Measurements from ENCODE around the gene SPPL2C.

Gene SPPL2C

DNA sequence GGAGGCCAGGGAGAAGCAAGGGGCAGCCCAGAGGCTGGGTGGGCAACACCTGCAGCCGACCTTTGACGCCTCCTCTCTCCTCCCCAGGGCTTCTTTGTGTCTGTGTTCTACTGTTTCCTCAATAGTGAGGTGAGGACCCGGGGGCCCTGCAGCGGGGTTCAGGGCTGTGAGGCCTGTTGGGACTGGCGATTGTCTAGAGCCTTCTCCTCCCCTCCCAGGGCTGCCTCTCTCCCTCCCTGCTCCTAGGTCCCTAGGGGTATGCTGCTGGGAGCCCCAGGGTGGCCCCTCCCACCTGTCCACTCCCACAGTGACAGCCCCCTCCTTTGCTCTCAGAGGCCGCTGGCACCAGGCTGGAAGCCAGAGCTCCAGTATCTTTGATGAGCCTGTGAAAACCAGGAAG is 10.8 kb upstream of the SPPL2C start:
- DNase-seq (ENCODE audit: low spot score), result no peak

DNA sequence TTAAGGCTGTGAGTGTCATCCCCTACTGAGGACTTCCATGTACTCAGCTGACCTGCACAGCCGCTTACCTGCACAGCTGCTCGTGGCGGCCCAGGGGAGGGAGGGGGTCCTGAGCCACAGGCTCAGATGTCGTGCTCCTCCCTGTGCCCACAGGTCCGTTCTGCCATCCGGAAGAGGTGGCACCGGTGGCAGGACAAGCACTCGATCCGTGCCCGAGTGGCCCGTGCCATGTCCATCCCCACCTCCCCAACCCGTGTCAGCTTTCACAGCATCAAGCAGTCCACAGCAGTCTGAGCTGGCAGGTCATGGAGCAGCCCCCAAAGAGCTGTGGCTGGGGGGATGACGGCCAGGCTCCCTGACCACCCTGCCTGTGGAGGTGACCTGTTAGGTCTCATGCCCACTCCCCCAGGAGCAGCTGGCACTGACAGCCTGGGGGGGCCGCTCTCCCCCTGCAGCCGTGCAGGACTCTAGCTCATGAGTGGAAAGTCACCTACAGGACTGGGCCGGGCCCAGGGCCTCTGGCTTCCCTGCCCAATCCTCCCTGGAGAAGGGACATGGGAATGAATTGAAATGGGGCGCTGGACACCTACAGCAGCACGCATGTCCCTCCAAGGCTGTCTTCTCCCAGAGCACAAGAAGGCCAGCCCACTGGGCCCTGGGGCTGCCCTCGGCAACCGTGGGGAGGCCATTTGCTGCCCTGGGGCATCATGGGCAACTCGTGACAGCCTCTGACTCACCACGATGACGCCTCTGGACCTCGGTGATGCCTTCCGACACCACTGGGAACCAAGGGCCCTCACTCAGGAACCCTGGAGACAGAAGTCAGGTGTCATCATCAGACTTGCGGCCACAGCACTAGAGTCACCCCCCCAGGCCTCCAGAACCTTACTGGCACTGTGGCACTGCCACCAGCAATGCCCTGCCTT is 9.9 kb upstream of the SPPL2C start:
- DNase-seq (ENCODE audit: low spot score), result no peak

DNA sequence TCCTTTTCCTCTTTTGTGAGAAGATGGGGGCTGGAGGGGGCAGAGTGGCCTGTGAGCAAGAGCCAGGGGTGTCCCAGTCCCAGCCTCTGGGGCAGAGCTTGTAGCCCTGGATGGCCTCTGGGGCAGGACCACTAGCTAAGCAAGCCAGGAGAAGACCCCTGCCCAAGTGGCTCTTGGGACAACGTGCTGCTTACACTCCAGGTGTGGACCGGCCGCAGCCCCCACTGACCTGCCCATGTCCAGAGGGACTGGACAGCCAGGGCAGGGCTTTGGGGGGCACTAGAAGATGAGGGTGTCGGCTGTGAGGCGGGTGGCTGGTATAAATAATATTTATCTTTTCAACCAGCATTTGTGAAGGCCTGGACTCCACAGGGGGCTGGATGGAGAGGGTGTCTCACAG is 9.2 kb upstream of the SPPL2C start:
- no peak for DNase-seq (ENCODE audit: low spot score)

DNA sequence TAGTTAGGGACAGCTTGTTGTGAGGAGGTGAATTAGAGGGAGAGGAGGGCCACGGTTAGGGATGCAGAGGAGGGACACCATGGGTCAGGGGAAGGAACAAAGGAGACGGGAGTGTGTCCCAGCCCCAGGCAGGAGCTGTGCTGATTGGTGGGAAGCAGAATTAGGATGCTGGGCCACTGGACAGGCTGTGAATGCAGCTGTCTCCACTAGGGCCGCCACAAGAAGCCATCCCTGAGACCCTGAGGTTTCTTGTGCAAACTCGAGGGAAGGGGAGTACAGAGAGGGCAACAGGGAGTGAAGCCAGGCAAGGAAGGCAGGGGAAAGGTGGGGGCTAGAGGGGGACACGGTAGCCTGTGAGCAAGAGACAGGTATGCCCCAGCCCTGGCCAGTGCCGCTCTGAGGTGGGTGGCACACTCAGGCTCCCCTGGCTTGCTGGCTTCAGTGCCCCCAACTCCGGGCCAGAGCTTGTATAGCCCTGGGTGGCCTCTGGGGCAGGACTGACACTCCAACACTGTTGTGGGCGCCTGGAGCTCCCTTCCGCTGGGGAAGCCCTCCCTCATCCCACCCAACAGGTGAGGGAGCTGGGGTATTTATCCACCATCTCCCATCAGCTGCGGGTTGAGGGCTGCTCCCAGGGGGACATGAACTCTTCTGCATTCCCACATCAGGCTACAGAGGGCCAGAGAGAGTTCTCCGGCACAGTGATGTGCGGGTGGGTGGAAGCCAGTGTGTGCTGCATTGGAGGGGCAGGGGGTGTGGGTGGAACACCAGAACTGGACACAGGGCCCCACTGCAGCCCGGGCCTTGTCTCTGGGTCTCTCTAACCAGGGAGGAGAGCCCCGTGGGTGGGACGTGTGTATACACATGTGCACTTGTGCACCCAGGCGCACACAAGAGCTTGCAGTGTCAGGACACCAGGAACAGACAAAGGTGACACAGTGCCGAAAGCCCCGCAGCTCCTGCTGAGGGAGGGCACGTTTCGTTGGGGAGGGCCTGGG is 8.3 kb upstream of the SPPL2C start:
- DNase-seq (ENCODE audit: low spot score), result no peak

DNA sequence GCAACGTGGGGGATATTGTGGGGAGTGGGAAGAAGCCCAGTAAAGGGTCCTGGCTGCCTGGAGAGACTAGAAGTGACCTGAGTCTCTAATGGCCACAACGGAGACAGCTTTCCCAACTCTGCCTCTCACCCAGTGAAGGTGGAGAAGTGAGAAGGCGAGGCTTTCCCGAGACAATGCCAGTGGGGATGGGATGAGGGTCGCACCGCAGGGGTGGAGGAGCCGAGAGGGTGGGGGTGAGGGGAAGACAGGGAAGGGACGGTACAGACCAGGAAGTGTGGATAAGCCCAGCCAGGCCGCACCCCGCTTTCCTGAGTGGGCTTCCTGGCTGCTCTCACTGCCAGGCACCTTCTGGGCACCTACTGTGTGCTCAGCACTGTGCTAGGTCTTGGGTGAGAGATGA is 7.5 kb upstream of the SPPL2C start:
- DNase-seq (ENCODE audit: low spot score), result no peak

DNA sequence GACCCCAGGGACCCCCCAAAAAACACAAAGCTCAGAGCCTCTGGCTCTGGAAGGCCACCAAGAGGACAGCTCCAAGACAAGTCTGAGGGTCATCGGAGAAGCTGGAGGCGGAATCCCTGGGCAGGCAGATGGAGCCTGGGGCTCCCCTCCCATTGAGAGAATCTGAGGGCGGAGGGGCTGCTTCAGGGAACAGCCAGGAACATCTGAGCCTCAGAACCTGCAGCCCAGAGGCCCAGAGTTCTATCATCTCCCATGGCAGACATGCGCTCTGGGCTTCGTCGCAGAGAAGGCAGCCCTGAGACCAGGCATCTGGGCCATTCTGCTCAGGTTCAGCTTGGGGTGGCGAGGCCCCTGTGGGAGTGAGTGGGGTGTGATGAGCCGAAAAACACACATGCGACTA is 7.1 kb upstream of the SPPL2C start:
- DNase-seq (ENCODE audit: low spot score), result no peak

DNA sequence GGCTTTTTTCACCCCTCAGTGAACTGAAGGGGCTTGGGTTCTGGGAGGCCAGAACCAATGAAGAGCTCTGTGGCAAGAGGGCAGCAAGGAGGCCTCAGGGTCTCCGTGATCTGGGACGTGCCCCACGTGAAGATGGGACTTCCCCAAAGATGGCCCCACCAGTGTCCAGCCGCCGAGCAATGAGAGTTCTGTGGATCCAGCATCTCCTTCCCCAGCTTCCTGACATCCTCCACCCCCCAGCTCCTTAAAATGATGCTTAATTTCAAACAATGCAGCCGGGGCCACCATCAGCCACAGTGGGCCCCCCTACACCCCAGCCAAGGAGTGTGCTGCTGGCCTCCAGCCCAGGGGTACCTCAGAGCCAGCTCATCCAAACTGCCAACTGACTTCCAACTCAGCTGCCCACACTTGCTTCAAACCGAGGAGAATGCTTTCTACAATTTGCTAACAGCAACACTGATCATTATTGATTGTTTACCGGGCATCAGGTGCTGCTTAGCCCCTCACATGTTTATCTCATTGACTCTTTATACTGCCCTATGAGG is 5.9 kb upstream of the SPPL2C start:
- DNase-seq (ENCODE audit: low spot score), result no peak

DNA sequence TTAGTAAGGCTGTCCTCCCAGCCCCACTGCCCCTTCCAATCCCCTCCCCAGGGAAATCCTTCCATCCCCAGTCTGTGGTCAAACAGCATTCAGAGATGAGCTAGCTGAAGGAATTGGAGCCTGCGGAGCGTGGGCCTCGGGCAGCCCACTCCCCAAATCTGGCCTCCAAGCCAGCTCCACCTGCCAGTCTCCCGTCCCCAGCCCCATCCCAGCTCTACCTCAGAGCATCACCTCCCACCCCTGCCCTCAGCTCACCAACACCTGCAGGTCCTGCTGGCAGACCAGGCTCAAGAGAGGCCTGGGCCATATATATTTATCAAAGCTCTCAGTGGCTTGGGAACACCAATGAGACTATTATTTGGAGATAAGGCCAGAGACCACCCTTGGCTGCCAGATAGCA is 5.2 kb upstream of the SPPL2C start:
- DNase-seq (ENCODE audit: low spot score), result no peak

DNA sequence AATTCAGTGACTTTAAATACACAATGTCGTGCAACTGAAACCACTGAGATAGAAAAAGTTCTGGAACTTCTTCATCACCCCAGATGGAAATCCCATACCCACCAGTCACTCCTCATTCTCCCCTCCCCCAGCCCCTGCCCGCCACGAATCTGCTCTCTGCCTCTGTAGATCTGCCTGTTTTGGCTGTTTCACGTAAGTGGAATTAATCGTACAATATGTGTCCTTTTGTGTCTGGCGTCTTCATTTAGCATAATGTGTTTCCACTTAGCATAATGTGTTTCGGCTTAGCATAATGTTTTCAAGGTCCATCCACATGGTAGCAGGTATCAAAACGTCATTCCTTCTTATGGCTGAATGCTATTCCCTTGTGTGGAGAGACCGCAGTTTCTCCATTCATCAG is 3.5 kb upstream of the SPPL2C start:
- no peak for DNase-seq (ENCODE audit: low spot score)

DNA sequence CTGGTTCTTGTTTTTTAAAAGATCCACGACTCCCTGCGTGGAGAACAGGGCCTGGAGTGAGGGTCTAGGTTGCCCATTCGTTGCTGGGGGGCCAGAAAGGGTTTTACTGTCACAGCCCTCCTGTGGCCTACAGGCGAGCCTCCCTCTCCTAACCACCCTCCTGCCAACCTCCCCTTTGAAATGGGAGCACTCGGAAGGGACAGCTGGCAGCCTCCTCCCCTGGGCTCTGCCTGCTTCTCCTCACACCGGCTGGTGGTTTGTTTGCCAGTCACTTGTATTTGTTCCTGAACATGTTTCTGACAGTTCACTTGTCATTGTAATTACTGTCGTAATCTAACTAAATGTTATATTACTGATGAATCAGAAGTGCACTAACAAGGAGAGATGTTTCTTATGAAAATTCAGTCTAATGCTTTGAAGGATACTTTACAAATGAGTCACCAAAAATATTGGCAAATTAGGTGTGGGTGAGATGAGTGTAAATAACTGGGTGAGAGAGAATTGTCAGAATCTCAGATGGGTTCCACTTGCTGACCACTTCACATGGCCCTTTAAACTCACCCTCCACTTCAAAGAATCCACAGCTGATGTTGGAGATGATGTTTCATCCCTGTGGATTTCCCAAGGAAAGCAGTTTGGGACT is 2.7 kb upstream of the SPPL2C start:
- DNase-seq (ENCODE audit: low spot score), result no peak

DNA sequence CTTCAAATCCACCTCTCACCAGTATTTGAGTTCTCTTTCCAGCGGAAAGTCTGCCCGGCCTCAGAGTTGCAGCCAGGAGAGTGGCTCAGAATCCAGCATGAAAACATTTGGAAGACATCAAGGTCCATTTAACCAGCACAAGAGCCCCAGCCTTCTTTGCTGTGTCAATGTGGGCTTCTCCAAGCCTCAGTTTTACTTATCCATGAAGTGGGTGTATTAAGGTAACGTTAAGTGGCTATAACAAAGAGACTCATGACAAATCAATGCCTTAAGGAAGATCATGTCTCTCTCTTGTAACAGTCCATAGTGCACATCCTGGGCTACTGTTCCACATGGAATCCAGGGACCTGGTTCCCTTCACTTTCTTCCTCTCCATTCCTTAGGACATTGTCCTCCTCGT is 959 bp upstream of the SPPL2C start:
- DNase-seq (ENCODE audit: low spot score), result no peak

DNA sequence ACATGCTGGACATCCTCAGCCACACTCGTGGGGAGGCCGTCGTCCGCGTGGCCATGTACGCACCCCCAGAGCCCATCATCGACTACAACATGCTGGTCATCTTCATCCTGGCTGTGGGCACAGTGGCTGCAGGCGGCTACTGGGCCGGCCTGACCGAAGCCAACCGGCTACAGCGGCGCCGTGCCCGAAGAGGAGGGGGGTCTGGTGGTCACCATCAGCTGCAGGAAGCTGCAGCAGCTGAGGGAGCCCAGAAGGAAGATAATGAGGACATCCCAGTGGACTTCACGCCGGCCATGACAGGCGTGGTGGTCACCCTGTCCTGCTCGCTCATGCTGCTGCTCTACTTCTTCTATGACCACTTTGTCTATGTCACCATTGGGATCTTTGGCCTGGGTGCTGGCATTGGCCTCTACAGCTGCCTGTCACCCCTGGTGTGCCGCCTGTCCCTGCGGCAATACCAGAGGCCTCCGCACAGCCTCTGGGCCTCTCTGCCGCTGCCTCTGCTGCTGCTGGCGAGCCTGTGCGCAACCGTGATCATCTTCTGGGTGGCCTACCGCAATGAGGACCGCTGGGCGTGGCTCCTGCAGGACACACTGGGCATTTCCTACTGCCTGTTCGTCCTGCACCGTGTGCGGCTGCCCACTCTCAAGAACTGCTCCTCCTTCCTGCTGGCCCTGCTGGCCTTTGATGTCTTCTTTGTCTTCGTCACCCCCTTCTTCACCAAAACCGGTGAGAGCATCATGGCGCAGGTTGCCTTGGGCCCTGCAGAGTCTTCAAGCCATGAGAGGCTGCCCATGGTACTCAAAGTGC is 900 bp downstream of the SPPL2C start:
- DNase-seq (ENCODE audit: low spot score), result no peak

DNA sequence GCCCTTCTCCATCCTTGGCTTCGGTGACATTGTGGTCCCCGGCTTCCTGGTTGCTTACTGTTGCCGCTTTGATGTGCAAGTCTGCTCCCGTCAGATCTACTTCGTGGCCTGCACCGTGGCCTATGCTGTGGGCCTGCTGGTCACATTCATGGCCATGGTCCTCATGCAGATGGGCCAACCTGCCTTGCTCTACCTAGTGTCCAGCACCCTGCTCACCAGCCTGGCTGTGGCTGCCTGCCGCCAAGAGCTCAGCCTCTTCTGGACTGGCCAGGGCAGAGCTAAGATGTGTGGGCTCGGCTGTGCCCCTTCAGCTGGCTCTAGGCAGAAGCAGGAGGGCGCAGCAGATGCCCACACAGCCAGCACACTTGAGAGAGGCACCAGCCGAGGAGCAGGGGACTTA is 1.5 kb downstream of the SPPL2C start:
- no peak for DNase-seq (ENCODE audit: low spot score)

DNA sequence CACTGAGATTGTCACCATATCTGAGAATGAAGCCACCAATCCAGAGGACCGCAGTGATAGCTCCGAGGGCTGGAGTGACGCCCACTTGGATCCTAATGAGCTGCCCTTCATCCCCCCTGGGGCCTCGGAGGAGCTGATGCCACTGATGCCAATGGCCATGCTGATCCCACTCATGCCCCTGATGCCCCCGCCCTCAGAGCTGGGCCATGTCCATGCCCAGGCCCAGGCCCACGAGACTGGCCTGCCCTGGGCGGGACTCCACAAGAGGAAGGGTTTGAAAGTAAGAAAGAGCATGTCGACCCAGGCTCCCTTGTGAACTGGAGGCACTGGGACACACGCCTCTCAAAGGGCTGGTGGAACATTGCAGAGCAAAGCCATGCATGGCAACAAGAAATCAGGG is 2.0 kb downstream of the SPPL2C start:
- DNase-seq (ENCODE audit: low spot score), result no peak

DNA sequence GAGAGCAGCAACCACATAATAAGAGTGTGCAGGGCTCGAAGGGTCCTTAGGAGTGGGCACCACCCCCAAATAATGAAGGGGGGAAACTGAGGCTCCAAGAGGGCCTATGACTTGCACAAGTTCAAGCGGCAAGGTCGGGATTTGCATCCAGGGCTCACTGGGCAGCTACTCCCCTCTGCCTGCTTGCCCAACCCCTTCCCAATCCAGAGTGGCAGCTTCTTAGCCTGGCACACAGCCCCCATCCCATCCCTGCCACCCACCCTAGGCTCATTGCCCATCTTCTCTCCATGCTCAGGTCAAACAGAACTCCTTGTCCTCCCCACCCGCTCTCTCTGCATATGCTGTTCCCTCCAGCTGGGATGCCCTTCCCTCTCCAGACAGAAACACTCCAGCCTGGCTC is 2.4 kb downstream of the SPPL2C start:
- DNase-seq (ENCODE audit: low spot score), result no peak

DNA sequence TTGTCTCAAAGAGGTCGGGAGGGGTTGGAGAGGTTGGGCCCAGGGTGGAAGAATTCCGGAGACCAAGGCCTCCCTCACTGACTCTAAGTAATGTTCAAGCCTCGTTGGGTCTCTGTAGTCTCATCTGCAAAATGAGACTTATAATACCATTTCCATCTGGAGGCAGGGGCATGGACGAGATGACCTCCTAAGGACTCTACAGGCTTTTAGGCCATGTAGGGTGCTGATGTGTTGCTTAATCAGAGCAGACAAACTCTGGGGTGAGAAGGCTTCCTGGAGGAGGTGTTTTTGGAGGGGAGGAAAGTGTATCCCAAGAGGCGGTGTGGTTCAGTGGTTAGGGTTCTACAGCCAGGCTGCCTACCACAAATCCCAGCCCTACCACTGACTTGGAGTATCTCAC is 3.1 kb downstream of the SPPL2C start:
- DNase-seq (ENCODE audit: low spot score), result no peak

DNA sequence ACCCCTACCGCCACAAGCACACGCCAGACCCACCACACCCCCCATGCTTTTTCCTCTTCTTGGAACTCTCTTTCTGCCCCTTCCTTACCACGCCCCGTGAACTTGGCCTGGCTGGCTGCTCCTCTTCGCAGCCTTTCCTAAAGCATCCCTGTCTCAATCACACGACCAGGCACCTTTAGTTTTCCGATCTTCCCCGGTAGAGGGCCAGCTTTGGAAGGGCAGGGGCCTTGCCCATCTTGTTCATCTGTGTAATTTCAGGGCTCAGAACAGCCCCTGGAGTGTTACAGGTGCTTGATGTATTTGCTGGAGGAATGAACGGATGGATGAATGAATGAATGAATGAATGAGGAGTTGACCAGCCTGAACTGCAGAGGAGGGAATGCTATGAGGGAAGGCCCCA is 3.7 kb downstream of the SPPL2C start:
- no peak for DNase-seq (ENCODE audit: low spot score)

DNA sequence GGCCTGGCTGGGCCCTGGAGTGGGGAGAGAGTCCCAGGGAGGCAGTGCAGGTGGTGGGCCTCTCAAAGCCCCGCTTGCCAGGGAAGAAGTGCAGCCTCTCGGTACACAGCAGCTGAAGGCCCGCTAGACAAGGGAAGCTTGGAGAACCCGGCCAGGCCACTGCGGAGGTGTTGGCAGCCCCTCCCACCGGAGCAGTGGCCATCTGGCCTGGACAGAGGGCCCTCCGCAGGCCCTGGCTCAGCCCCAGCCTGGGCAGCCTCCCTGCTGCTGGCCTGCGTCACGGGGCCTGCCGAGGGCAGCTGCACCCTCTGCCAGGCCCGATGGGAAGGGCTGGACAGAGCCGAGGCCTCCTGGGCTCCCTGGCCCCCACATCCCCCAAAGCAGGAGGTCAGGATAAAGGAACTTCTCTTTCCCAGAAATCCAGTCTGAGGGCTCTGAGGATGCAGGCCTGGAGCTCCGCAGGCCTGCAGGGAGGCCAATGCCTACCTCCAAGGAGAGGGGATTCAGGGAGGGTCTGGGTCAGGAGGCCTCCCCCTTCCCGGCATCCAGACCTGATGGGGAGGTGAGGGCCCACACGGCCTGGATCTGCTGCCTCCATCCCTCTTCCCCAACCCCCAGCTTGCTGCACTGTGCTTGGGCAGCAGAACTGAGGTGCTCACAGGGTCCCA is 4.3 kb downstream of the SPPL2C start:
- DNase-seq (ENCODE audit: low spot score), result no peak

DNA sequence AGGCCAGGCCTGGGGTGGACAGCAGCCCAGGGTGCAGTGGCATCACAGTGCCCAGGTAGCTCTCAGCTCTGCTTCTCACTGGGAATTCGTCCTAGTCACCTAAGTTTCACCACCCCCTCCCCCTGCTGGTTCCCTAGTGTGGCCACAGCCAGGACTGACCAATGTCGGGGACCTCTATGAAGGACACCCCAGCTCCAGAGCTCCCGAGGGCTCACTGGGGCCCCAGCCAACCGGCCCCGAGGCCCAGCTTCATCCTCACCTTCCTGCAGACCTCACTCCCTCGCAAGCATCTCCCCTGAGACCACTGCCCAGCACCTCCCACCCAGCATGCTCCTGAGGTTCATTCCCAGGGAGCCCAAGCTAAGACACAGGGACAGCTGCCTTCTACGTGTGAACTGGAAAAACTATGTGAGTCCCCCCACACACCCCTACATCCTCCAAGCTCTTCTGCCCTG is 4.9 kb downstream of the SPPL2C start:
- DNase-seq (ENCODE audit: low spot score), result no peak

DNA sequence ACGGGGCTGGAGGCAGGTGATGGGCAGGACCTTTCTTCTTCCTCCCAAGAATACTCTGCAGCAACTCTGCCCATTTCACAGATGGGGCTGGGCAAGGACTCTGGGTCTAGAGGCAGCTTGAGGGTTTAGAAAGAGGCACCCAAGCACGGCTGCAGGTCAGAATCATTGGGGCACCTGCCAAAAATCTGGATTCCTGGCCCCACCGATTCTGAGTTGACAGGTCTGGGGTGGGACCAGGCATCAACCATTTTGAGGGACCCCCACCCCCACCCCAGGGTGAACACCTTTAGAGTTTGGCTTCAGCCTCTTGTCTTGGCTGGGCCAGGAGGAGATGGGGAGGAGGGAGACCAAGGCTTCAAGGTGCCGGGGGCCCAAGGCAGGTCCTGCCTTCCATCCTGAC is 5.3 kb downstream of the SPPL2C start:
- DNase-seq (ENCODE audit: low spot score), result no peak

DNA sequence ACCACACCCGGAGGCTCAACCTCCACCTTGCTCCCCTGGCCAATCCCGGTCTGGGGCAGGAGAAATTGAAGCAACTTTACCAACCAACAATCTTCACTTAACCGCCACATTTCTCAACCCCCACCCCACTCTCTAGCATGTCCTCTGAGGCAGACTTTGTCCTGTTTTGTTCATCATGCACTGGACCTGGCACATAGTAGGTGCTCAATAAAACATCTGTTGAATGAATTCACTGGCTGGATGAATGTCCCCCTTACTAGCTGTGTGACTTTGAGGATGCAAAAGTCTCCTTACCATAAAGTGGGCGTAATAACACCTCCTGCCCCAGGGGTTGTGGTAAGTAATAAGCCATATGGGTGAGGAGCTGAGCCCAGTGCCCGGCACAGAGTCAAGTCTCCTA is 5.8 kb downstream of the SPPL2C start:
- no peak for DNase-seq (ENCODE audit: low spot score)
